HG03342 (cell line): Measurements from ENCODE around the gene CRY1.
"Not testable (repeated sequence)": the region's sequence is repeated elsewhere in the genome, so short reads cannot be mapped to it uniquely, and the experiment has no call there.

ENCODE experiments used
- ATAC-seq: cut with Tn5 transposase; IDR thresholded peaks from one replicate; pipeline ENCODE4 v1.9.1; 2021; ENCODE audit warnings: mild to moderate bottlenecking, moderate library complexity; ENCODE audit not compliant: unreplicated experiment

The CRY1 gene

GRCh38 chr12:107073266-107073665 is 20.1 kb downstream of the CRY1 start:
- not testable (repeated sequence) for ATAC-seq

DNA sequence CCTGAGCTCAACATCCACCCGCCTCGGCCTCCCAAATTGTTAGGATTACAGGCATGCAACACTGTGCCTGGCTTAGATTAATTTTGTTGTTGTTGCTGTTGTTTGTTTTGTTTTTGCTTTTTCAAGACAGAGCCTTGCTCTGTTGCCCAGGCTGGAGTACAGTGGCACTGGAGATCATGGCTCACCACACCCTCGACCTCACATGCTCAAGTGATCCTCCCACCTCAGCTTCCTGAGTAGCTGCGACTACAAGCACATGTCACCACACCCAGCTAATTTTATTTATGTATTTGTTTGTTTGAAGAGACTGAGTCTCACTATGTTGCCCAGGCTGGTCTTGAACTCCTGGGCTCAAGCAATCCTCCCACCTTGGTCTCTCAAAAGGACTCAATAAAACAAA is 26.7 kb downstream of the CRY1 start:
- no peak for ATAC-seq

GRCh38 chr12:107064687-107065086 is 28.7 kb downstream of the CRY1 start:
- ATAC-seq = no peak

DNA sequence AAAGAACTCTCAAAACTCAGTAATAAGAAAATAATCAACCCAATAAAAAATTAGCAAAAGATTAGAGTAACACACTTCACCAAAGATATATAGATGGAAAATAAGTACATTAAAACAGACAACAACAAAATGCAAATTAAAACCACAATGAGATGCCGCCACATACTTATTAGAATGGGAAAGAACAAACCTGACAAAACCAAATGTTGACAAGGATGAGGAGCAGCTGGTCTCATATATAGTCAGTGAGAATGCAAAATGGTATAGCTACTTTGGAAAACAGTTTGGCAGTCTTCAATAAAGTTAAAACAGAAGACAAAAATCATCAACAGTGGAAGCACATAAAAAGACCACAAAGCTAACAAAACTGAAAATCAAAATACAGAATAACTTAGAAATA is 29.1 kb downstream of the CRY1 start:
- no peak for ATAC-seq

- ATAC-seq = no peak
Observed at GRCh38 chr12:107058190-107058589, 35.2 kb downstream of the CRY1 start.

GRCh38 chr12:107057071-107057834 is 36.1 kb downstream of the CRY1 start:
- ATAC-seq = no peak

GRCh38 chr12:107053709-107054108 is 39.6 kb downstream of the CRY1 start:
- ATAC-seq = no peak

GRCh38 chr12:107045186-107045585 is 48.2 kb downstream of the CRY1 start:
- ATAC-seq = no peak

DNA sequence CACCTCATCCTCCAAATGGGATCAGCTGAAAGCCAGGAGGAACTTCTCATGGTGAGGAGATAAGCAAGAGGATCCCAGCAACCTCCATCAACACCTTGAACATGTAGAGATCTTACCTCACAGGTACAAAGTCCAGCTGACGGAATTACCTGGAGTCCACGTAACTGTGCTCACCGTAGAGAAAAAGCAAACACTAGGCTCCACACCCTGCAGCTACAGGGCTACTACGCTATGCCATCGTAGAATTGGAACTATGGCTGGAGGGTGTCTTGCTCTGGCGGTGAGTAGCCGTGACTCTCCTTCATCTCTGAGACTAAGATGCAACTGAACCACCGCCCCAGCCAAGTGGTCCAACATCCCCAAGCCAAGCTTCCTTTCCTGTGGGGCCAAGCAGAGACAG is 50.5 kb downstream of the CRY1 start:
- ATAC-seq = no peak

DNA sequence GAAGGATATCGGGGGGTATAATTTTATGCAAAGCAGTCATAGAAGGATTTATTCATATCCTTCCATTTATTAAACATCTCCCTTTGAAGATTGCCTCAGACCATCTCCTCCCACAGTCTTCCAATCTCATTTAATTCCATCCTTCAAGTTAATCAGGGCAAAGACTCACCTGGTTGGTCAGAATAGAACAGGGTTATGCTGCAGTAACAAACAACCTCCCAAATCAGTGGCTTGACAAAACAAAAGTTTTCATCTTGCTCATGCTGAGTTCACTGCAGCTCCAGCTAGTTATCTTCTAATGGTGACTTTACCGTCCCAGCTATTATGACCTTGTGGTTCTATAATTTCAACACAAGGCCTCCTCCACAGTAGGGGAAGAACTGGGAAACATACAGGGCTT is 57.6 kb downstream of the CRY1 start:
- no peak for ATAC-seq

DNA sequence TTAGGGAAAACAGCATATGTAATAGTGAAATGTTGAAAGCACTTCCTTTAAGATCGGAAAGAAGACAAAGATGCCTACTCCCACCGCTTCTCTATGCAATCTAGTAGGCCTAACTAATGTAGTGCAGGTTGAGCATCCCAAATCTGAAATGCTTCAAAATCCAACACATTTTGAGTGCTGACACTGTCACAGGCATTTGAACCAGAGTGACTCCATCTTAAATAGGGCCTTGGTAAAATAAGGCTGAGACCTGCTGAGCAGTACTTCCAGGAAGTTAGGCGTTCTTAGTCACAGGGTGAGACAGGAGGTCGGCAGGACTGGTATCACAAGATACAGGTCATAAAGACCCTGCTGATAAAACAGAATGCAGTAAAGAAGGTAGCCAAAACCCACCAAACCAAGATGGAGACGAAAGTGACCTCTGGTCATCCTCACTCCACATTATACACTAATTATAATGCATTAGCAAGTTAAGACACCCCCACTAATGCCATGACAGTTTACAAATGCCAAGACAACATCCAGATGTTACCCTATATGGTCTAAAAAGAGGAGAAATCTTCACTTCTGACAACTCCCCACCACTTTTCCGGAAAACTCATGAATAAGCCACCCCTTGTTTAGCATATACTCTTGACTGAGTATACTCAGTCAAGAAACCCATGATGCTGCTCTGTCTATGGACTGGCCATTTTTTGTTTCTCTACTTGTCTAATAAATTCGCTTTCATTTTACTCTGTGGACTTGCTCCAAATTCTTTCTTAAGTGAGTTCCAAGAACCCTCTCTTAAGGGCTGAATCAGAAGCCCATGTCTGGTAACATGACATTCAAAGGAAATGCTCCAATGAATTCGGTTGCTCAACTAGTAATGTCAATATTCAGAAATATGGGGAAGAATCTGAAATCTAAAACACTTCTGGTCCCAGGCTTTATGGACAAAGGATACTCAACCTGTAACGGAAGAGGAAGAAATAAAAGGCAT is 59.3 kb downstream of the CRY1 start:
- no peak for ATAC-seq

GRCh38 chr12:107032266-107032665 is 61.1 kb downstream of the CRY1 start:
- ATAC-seq = no peak

- ATAC-seq = no peak
Observed at GRCh38 chr12:107031061-107031460, 62.3 kb downstream of the CRY1 start.

- no peak for ATAC-seq
Observed at GRCh38 chr12:107029081-107029480, 64.3 kb downstream of the CRY1 start.

- no peak for ATAC-seq
Observed at GRCh38 chr12:107027636-107028053, 65.7 kb downstream of the CRY1 start.

- ATAC-seq = no peak
Observed at GRCh38 chr12:107026806-107027635, 66.3 kb downstream of the CRY1 start.

GRCh38 chr12:107026356-107026755 is 67.0 kb downstream of the CRY1 start:
- not testable (repeated sequence) for ATAC-seq

- ATAC-seq = no peak
Observed at GRCh38 chr12:107025671-107026070, 67.7 kb downstream of the CRY1 start.

DNA sequence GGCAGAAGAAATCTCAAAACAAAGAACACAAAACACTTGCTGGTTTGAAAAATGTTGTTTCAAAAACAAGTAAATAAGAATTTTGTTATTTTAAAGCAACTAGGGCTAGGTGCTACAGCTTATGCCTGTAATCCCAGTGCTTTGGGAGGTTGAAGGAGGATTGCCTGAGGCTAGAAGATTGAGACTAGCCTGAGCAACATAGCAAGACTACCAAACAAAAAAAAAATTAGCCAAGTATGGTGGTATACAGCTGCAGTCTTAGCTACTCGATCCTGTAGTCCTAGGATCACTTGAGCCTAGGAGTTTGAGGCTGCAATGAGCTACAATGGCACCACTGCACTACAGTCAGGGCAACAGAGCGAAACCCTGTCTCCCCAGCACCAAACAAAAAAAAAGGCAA is 73.8 kb downstream of the CRY1 start:
- no peak for ATAC-seq

GRCh38 chr12:107017042-107017441 is 76.3 kb downstream of the CRY1 start:
- no peak for ATAC-seq

GRCh38 chr12:107014055-107014454 is 79.3 kb downstream of the CRY1 start:
- no peak for ATAC-seq
